ENCODE results near the gene DMD. TPM values are rescaled to one million over a fixed set of nuclear protein-coding genes. Genes with fewer than 3 reads are reported as not detected.

DMD gene
- polyA plus RNA-seq, 2 of the 4 experiments (the other 2 are of a cell fraction) = 0.03 TPM; not detected in 1

DNA sequence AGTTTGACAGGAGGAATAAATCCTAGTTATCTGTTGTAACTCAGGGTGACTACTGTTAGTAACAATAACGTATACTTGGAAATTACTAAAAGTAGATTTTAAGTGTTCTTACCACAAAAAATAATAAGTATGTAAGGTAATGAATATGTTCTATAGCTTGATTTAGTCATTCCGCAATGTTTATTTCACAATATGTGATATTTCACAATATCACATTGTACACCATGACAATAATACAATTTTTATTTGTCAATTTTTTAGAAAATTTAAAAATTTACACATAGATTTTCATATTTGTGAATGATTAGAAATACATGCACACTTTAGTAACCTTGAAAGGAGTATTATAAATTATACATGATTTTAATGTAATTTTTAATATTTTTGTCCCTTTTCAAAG is 1326.8 kb downstream of the DMD start:
- POLR2A ChIA-PET = no interaction called here
- no peaks in the 10 kb centered on the region for H3K4me1 ChIP-seq
- H3K4me2 ChIP-seq = no peak overlapping the region
- CTCF ChIA-PET = no interaction called here
- no peak overlapping the region for H3K4me3 ChIP-seq
- no peak for FAIRE-seq
- H3K9me3 ChIP-seq = no peaks in the 10 kb centered on the region
- no peak for DNase-seq (ENCODE audit: low read depth in 1 of 2, low spot score in 1 of 2)
- no peak for TF ChIP-seq RNF2 (IDR thresholded peaks at IDR 0.05; ENCODE audit: borderline replicate concordance, low read depth)
- TF ChIP-seq, protein P1, sequence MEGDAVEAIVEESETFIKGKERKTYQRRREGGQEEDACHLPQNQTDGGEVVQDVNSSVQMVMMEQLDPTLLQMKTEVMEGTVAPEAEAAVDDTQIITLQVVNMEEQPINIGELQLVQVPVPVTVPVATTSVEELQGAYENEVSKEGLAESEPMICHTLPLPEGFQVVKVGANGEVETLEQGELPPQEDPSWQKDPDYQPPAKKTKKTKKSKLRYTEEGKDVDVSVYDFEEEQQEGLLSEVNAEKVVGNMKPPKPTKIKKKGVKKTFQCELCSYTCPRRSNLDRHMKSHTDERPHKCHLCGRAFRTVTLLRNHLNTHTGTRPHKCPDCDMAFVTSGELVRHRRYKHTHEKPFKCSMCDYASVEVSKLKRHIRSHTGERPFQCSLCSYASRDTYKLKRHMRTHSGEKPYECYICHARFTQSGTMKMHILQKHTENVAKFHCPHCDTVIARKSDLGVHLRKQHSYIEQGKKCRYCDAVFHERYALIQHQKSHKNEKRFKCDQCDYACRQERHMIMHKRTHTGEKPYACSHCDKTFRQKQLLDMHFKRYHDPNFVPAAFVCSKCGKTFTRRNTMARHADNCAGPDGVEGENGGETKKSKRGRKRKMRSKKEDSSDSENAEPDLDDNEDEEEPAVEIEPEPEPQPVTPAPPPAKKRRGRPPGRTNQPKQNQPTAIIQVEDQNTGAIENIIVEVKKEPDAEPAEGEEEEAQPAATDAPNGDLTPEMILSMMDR (IDR thresholded peaks at IDR 0.05) = no peak
- TF ChIP-seq ZSCAN20 (CRISPR knock-in tag; IDR thresholded peaks at IDR 0.05) = no peak
- TF ChIP-seq FOSB (CRISPR knock-in tag; IDR thresholded peaks at IDR 0.05) = no peak
- TF ChIP-seq RAD21 (conservative IDR thresholded peaks at IDR 0.05 in 1 of 2, IDR thresholded peaks at IDR 0.05 in 1 of 2) = no peak
- no peak for TF ChIP-seq RFX5 (IDR thresholded peaks at IDR 0.05)
- TF ChIP-seq HOXB13 (CRISPR knock-in tag; IDR thresholded peaks at IDR 0.05; ENCODE audit: low read depth) = no peak
- TF ChIP-seq, protein P2, sequence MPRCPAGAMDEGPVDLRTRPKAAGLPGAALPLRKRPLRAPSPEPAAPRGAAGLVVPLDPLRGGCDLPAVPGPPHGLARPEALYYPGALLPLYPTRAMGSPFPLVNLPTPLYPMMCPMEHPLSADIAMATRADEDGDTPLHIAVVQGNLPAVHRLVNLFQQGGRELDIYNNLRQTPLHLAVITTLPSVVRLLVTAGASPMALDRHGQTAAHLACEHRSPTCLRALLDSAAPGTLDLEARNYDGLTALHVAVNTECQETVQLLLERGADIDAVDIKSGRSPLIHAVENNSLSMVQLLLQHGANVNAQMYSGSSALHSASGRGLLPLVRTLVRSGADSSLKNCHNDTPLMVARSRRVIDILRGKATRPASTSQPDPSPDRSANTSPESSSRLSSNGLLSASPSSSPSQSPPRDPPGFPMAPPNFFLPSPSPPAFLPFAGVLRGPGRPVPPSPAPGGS (IDR thresholded peaks at IDR 0.05) = no peak
- no peak for TF ChIP-seq SREBF2 (IDR thresholded peaks at IDR 0.05)
- TF ChIP-seq MAFK (IDR thresholded peaks at IDR 0.05; ENCODE audit: partially characterized antibody) = no peak
- no peak for TF ChIP-seq FOXS1 (CRISPR knock-in tag; IDR thresholded peaks at IDR 0.05)
- no peak for TF ChIP-seq POLR2AphosphoS2 (conservative IDR thresholded peaks at IDR 0.05; ENCODE audit: low read length)
- TF ChIP-seq KDM5A (IDR thresholded peaks at IDR 0.05) = no peak
- TF ChIP-seq ESRRA (IDR thresholded peaks at IDR 0.05; ENCODE audit: borderline replicate concordance, low read length) = no peak
- TF ChIP-seq, protein P3, sequence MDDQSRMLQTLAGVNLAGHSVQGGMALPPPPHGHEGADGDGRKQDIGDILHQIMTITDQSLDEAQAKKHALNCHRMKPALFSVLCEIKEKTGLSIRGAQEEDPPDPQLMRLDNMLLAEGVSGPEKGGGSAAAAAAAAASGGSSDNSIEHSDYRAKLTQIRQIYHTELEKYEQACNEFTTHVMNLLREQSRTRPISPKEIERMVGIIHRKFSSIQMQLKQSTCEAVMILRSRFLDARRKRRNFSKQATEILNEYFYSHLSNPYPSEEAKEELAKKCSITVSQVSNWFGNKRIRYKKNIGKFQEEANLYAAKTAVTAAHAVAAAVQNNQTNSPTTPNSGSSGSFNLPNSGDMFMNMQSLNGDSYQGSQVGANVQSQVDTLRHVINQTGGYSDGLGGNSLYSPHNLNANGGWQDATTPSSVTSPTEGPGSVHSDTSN (IDR thresholded peaks at IDR 0.05) = no peak
- TF ChIP-seq SMC3 (IDR thresholded peaks at IDR 0.05) = no peak
- no peak for TF ChIP-seq TP53 (CRISPR knock-in tag; IDR thresholded peaks at IDR 0.05)
- TF ChIP-seq FOSL2 (IDR thresholded peaks at IDR 0.05) = no peak
- no peak for TF ChIP-seq FOSL2 (CRISPR knock-in tag; IDR thresholded peaks at IDR 0.05)
- TF ChIP-seq, protein P4, sequence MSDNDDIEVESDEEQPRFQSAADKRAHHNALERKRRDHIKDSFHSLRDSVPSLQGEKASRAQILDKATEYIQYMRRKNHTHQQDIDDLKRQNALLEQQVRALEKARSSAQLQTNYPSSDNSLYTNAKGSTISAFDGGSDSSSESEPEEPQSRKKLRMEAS (IDR thresholded peaks at IDR 0.05) = no peak
- TF ChIP-seq HOXB5 (CRISPR knock-in tag; IDR thresholded peaks at IDR 0.05) = no peak
- 12% methylated on average over 2 of the region's 2 CpGs for WGBS (ENCODE audit: missing lambda C conversion rate)
- no peak for ATAC-seq
- no peak overlapping the region for H3K27ac ChIP-seq

DNA sequence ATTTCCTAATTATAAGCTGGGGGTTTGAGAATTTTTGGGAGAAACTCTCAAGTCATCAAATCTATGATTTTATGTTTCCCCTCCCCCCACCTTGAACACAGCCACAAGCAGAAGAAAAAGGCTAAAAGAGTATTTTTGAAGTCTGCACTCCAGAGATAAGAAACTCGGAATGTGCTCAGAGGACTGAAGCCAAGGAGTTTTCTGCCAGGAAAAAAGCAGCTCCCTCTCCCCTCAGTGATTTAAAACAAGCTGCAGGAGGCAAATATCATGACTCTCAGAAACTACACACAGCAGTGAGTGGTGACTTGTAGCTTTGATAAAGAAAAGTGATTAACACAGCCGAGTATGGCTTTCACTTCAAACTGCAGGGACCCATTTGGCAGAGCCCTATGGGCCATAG is 1339.3 kb downstream of the DMD start:
- no peaks in the 10 kb centered on the region for H3K4me1 ChIP-seq
- H3K4me2 ChIP-seq = no peak overlapping the region
- no peak overlapping the region for H3K27ac ChIP-seq
- CTCF ChIA-PET = no interaction called here
- ATAC-seq = no peak
- no peak for DNase-seq (ENCODE audit: low read depth in 1 of 2, low spot score in 1 of 2)
- 0% methylated on average over 2 of the region's 2 CpGs for WGBS (ENCODE audit: missing lambda C conversion rate)
- POLR2A ChIA-PET = no interaction called here
- no peak overlapping the region for H3K4me3 ChIP-seq
- no peak for FAIRE-seq
- H3K9me3 ChIP-seq = no peaks in the 10 kb centered on the region
- TF ChIP-seq, protein P2 (IDR thresholded peaks at IDR 0.05) = no peak
- TF ChIP-seq, protein P5, sequence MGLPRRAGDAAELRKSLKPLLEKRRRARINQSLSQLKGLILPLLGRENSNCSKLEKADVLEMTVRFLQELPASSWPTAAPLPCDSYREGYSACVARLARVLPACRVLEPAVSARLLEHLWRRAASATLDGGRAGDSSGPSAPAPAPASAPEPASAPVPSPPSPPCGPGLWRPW (IDR thresholded peaks at IDR 0.05) = no peak
- no peak for TF ChIP-seq HEYL (CRISPR knock-in tag; IDR thresholded peaks at IDR 0.05)
- no peak for TF ChIP-seq TFCP2L1 (CRISPR knock-in tag; IDR thresholded peaks at IDR 0.05)
- no peak for TF ChIP-seq PHF8 (IDR thresholded peaks at IDR 0.05; ENCODE audit: borderline replicate concordance, low read depth)
- TF ChIP-seq, protein P6, sequence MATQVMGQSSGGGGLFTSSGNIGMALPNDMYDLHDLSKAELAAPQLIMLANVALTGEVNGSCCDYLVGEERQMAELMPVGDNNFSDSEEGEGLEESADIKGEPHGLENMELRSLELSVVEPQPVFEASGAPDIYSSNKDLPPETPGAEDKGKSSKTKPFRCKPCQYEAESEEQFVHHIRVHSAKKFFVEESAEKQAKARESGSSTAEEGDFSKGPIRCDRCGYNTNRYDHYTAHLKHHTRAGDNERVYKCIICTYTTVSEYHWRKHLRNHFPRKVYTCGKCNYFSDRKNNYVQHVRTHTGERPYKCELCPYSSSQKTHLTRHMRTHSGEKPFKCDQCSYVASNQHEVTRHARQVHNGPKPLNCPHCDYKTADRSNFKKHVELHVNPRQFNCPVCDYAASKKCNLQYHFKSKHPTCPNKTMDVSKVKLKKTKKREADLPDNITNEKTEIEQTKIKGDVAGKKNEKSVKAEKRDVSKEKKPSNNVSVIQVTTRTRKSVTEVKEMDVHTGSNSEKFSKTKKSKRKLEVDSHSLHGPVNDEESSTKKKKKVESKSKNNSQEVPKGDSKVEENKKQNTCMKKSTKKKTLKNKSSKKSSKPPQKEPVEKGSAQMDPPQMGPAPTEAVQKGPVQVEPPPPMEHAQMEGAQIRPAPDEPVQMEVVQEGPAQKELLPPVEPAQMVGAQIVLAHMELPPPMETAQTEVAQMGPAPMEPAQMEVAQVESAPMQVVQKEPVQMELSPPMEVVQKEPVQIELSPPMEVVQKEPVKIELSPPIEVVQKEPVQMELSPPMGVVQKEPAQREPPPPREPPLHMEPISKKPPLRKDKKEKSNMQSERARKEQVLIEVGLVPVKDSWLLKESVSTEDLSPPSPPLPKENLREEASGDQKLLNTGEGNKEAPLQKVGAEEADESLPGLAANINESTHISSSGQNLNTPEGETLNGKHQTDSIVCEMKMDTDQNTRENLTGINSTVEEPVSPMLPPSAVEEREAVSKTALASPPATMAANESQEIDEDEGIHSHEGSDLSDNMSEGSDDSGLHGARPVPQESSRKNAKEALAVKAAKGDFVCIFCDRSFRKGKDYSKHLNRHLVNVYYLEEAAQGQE (IDR thresholded peaks at IDR 0.05) = no peak
- TF ChIP-seq FOXS1 (CRISPR knock-in tag; IDR thresholded peaks at IDR 0.05) = no peak
- TF ChIP-seq, protein P3 (IDR thresholded peaks at IDR 0.05) = no peak
- no peak for TF ChIP-seq HDAC2 (IDR thresholded peaks at IDR 0.05)
- no peak for TF ChIP-seq CBX8 (IDR thresholded peaks at IDR 0.05)
- no peak for TF ChIP-seq SMC3 (IDR thresholded peaks at IDR 0.05)
- no peak for TF ChIP-seq NFE2L2 (conservative IDR thresholded peaks at IDR 0.05; ENCODE audit: low read length)

All from A549 (cell line).